ENCODE results near the gene ELN. TPM values are rescaled to one million over a fixed set of nuclear protein-coding genes. Genes with fewer than 3 reads are reported as not detected.
A peak's percentile ranks its signal among the peaks of the same experiment; 100 is the strongest.

Gene ELN
- total RNA-seq (2011; cell fraction: chromatin; rRNA removed; ENCODE audit: low replicate concordance): not detected in 2 replicates
- total RNA-seq (2011; cell fraction: nucleolus; rRNA removed): not detected in 2 replicates
- total RNA-seq (2011; cell fraction: nucleoplasm; rRNA removed): not detected in 2 replicates
- total RNA-seq (2014; rRNA removed) (not detected in 2 replicates), total RNA-seq (2014; rRNA removed; fragmentation: Illumina TruSeq; extraction: Trizol) (not detected in 2 replicates), total RNA-seq (2015; rRNA removed; fragmentation: Illumina TruSeq; extraction: Trizol) (not detected in 2 replicates), total RNA-seq (2021) (0.20 TPM in 2 replicates), polyA plus RNA-seq (2011; rRNA removed) (not detected in 2 replicates), polyA plus RNA-seq (2014; fragmentation: Illumina TruSeq; extraction: Trizol) (not detected in 2 replicates), polyA plus RNA-seq (2014; fragmentation: Nextera tagmentation; extraction: Ambion mirVana) (not detected), polyA plus RNA-seq (2014; rRNA removed) (not detected in 2 replicates), polyA minus RNA-seq (2011; rRNA and poly(A)+ RNA removed) (not detected in 2 replicates), Bru-seq, nascent RNA (percentile 3 among the genes with signal in this experiment), BruChase-seq, experiment 1, labeled RNA remaining after a 2-hour chase (not detected), BruChase-seq, experiment 2, labeled RNA remaining after a 6-hour chase (percentile 5 among the genes with signal in this experiment)
- 0.01 TPM in 1 of 2 replicates, not detected in the other for polyA plus RNA-seq (2011; cell fraction: cytosol; rRNA removed)
- polyA plus RNA-seq (2011; cell fraction: nucleus; rRNA removed): not detected in 2 replicates
- polyA plus RNA-seq (2012): 0.14 TPM in 1 of 2 replicates, not detected in the other
- polyA minus RNA-seq (2011; cell fraction: cytosol; rRNA and poly(A)+ RNA removed): not detected in 2 replicates
- polyA minus RNA-seq (2011; cell fraction: nucleus; rRNA and poly(A)+ RNA removed): not detected in 2 replicates
- long read RNA-seq, experiment 1: 0 reads
- long read RNA-seq, experiment 2: 0 reads
- long read RNA-seq, experiment 3: 0 reads

DNA sequence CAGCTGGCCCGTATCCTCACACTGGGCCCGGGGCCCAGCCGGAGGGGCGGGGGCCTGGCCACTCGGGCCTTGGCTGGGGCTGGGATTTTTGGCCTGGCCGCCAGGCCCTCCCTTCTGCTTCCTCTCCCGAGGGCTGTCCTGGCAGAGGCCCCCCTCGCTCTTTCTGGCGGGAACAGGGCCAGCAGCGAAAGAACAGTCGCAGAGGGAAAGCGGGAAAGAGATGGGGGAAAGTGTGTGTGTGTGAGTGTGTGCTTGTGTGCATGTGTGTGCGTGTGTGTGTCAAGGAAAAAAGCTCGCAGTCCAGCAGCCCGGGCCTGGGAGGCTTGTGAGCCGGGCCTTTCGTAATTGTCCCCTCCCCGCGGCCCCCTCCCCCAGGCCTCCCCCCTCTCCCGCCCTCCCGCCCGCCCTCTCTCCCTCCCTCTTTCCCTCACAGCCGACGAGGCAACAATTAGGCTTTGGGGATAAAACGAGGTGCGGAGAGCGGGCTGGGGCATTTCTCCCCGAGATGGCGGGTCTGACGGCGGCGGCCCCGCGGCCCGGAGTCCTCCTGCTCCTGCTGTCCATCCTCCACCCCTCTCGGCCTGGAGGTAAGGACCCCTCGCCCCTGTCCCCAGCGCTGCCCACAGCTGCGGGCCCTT is at the start of gene ELN:
ELN (plus strand) TSS at position 491 of the 638 bp plus-strand sequence; CDS start at position 506, 15 bp downstream.
- no TSS peak for BruUV-seq (replicated peaks)
- H3K36me3 ChIP-seq (ENCODE audit: control insufficient read depth, insufficient read depth, low read length): no peaks in the 10 kb centered on the region
- in situ Hi-C loops (cut with MboI) (no loop called here), intact Hi-C loops (cut with micrococcal nuclease) (loop anchor here (5.0 kb wide), 2 partner anchors 141 to 226 kb away; no protein-coding TSS in a partner anchor)
- POLR2A ChIA-PET: interaction anchor here (1.3 kb wide), 2 partner anchors 14 to 147 kb away, joined by 4 read pairs; no protein-coding TSS in a partner anchor
- CTCF ChIA-PET (ENCODE audit: low intra/inter-chr PET ratio): interaction anchor here (1.9 kb wide), 1 partner anchor 162 kb away, joined by 16 read pairs; no protein-coding TSS in a partner anchor
- no peaks in the 10 kb centered on the region for H3K79me2 ChIP-seq (ENCODE audit: control insufficient read depth, insufficient read depth, low read length)
- FAIRE-seq (no peak), DNase-seq (ENCODE audit: extremely low read depth in 1 of 4, low spot score in 3 of 4) (no peak), ATAC-seq (no peak; the same call in 2 of the 3 replicates)
- no peak within 1 kb of the TSS for H3K4me3 ChIP-seq
- H3K9me1 ChIP-seq (ENCODE audit: control insufficient read depth, insufficient read depth, low read length): no peaks in the 10 kb centered on the region
- TF ChIP-seq, protein P1, sequence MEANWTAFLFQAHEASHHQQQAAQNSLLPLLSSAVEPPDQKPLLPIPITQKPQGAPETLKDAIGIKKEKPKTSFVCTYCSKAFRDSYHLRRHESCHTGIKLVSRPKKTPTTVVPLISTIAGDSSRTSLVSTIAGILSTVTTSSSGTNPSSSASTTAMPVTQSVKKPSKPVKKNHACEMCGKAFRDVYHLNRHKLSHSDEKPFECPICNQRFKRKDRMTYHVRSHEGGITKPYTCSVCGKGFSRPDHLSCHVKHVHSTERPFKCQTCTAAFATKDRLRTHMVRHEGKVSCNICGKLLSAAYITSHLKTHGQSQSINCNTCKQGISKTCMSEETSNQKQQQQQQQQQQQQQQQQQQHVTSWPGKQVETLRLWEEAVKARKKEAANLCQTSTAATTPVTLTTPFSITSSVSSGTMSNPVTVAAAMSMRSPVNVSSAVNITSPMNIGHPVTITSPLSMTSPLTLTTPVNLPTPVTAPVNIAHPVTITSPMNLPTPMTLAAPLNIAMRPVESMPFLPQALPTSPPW (CRISPR knock-in tag; IDR thresholded peaks at IDR 0.05): peak; percentile 53; the same call in 1 of the 2 replicates
- no peak for TF ChIP-seq MEF2A (IDR thresholded peaks at IDR 0.05; ENCODE audit: control insufficient read depth, low read depth, low read length)
- no peak within 1 kb of the TSS for H3K4me2 ChIP-seq (ENCODE audit: insufficient read depth, low read length)
- no peaks in the 10 kb centered on the region for H3K9me3 ChIP-seq (replicated peaks; ENCODE audit: control insufficient read depth, insufficient read depth, low read depth, low read length)
- H3K4me1 ChIP-seq (replicated peaks in 1 of 2; ENCODE audit: control insufficient read depth in 2 of 2, insufficient read depth in 2 of 2, low read length in 2 of 2): peaks cover 0 to 17% of the 10 kb centered on the region in 2 experiments; a peak in 1 of 5 replicates
- no peak within 1 kb of the TSS for H2AFZ ChIP-seq (ENCODE audit: low read depth, low read length)
- H4K20me1 ChIP-seq (replicated peaks; ENCODE audit: control insufficient read depth, insufficient read depth, low read length): peaks cover 22% of the 10 kb centered on the region
- no peak within 1 kb of the TSS for H3K27ac ChIP-seq (ENCODE audit: extremely low read depth, low read depth, low read length)
- H3K27me3 ChIP-seq (ENCODE audit: control insufficient read depth in 2 of 2, insufficient read depth in 2 of 2, low read length in 2 of 2): peaks cover 62 to 80% of the 10 kb centered on the region in 2 experiments
- 11% methylated on average over 12 of the region's 39 CpGs for WGBS (ENCODE audit: insufficient coverage, low coverage, missing lambda C conversion rate)
- peak within 1 kb of the TSS in 1 of 2 experiments; percentile 10; a peak in 1 of 4 replicates for H3K9ac ChIP-seq (ENCODE audit: insufficient read depth in 1 of 2, low read depth in 2 of 2, low read length in 2 of 2)
